G401 (cell line): ENCODE measurements around the gene UBE2G2. TPM values are rescaled to one million over a fixed set of nuclear protein-coding genes. Genes with fewer than 3 reads are reported as not detected.

Experiments
- DNase-seq: peaks from one replicate; pipeline ENCODE4 v3.0.0-alpha.2; 2015; ENCODE audit warnings: low spot score
- in situ Hi-C: cut with HindIII; loops from 2 replicates; pipeline ENCODE4 v1.10.0; 2016; ENCODE audit warnings: low sequenced_read_pairs, mixed read lengths
- total RNA-seq: library from RNA; depleted of rRNA; stranded (reverse); fragments of >200 nt; shearing (Covaris generic); gene quantifications from 2 replicates; pipeline ENCODE4 v1.2.3, GENCODE V29; 2014

UBE2G2 gene
- total RNA-seq, 1 experiment from 2014 or later = 55.2 TPM

DNA sequence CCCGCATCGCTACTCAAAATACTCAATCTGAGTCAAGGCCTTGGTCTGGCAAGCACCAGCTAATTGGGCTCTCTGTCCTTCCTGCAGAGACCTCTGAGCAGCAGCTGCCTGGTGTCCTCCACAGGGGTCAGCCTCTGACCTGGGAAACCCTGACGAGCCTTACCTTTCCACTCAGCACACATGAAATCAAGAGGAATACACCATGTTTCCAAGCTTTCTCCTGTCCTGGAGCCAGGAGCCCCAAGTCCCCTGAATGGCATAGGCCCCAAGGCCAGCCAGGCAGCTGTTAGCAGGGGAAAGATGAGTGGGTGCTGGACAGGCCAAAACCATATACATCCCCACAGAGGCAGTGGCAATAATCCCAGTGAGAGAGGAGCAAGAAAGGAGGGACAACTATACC is 63.0 kb downstream of the UBE2G2 start:
- DNase-seq = no peak
- in situ Hi-C loops = no loop called here

DNA sequence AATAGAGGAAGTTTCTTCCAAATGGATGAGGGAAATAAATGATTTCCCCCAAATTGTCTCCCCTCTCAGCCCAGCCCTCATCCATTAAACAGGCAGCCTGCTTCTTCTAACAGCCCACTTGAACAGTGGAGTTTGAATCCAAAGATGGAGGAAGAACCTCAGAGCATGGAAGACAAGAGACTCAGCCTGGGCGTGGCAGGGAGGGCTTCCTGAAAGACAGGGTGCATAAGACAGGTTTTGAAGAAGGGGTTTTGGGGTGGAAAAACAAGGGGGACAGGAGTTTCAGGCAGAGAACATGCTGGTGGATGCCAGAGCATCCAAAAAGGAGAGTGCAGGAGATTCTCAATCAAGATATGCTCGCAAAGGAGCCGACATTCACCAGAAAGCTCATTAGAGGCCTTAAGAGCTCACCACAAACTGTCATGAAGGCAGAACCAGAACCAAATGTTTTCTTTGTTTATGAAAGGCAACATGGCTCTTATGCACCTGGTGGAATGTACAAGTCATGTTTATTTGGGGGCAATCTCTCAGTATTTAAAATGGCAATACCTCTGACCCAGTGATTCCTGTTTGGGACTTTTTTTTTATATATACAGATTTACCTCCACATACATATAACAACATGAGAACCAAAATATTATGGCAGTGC is 63.8 kb downstream of the UBE2G2 start:
- DNase-seq = no peak
- in situ Hi-C loops = no loop called here

DNA sequence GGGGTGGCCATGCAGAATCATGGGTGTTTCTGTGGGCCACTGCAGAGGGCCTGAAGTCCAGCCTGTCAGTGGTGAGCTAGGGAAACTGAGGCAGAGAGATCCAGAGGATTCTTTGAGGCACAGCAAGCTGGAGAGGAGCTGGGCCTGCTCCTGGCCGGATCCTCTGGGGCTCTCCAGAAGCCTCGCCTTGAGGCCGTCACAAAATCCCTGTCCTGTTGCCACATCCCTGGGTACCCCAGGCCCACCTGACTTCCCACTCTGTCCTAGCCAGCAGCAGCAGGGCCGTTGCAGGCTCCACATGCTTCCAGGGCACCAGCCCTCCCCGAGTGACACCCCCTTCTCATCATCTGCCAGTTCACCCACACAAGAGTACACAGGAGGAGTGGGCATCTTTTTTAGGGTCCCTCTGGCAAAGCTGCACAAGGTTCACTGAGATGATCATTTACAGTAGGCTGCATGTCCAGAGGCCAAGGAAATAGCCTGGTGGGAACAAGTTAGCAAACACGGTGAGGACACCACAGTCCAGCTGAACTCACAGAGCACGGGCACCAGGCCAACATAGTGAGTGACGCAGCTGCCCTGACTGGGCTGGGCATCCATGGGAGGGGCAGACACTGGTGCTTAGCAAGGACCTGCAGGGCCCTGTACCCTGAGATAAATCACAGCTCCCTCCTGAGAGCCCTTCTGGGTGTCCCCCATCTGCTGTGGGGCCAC is 65.2 kb downstream of the UBE2G2 start:
- no peak for DNase-seq
- in situ Hi-C loops = no loop called here

DNA sequence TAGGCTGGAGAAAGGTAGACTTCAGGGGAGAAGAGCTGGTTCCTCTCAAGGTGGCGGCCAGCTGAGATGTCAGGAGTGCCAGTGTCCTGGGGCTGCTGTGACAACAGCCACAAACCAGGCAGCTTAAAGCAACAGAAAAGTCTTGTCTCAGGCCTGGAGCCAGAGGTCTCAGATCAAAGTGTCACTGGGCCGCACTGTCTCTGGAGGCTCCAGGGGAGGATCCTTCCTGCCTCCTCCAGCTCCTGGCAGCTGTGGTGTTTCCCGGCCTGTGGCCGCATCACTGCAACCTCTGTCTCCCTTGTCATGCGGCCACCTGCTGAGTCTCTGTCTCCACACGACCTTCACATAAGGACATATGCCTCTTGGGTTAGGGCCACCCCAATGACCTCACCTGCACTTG is 65.8 kb downstream of the UBE2G2 start:
- in situ Hi-C loops = no loop called here
- DNase-seq = no peak

DNA sequence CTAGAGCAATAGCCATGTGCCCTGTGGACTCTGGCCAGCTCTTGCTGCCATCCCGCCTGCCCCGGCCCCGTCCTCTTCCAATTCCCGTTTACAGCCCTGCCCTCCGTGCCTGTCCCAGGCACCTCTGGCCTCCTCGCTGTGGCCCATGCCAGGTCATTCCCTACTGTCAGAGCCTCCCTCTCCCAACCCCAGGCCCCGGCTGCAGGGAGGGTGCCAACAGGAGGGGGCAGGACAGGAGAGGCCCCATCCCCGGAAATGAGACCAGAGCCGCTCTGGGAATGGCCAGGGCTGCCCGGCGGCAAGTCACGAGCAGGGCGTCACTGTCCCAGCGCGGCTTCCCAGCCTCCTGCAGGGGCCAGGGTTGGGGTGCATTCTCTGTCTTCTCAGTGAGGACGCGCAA is 66.8 kb downstream of the UBE2G2 start:
- in situ Hi-C loops = no loop called here
- DNase-seq = no peak

DNA sequence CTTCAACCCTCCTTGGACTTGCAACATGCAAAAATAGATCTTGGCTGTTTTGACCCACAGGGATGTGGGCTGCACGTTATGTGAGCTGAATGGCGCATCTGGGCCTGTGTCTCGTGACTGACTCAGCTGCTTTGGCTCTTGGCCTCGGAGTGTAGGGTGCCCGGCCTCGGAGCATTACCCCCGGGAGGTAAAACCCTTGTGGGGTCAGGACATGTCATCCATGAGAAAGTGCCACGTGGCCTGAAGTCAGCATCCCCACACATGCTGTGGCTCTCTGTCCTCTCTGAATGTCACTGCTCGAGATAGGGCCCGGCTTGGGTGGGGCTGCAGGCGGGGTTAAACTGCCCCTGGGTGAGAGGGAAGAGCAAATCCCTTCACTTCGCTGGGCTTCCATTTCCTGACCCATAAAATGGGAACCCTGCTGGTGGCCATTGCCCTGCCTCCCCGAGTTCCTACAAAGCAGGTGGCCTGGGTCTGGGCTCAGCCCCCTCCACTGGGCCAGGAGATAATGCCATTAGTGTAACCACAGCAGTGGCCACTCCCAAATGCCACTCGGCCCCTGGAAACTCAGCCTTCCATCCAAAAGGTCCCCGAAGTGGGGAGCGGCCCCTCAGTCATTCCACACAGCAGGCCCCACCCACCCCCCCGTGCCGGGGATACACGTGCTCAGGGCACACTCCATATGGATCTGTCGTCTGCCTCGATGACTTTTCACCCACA is 67.4 kb downstream of the UBE2G2 start:
- no peak for DNase-seq
- in situ Hi-C loops = no loop called here

DNA sequence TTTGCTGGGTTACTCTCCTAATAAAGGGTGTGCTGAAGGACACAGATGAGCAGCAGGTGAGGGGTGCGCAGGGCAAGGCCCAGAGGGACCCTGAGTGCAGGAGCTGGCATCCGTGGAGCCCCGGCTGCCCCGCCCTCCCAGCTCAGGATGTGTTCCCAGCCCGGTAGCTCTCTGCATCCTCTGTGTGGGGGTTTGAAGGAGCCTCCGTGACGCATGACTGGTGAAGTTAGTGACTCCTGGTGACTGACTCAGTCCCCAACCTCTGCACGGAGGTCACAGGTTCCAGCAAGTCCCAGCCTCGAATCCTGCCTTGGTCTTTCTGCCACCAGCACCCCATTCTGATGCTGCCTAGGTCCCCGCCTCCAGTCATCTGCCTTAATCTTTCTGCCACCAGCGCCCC is 68.7 kb downstream of the UBE2G2 start:
- in situ Hi-C loops = no loop called here

DNA sequence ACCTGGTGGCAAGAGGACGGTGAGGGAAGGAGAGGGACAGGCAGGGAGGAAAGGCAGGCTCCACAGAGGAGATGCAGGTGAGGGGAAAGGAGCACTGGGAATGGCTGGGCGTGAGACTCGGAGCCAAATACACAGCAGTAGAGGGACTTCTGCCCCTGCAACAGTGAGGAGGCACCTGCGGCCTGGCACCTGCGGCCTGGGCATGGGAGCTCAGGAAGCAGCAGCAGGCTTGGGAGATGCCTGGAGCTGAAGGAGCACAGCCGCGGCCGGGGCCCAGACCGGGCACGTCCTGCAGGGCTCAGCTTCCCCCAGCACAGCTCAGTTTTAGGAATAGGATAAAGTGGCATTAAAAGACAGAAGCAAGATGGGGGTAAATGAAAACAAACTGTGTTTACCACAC is 69.4 kb downstream of the UBE2G2 start:
- in situ Hi-C loops = no loop called here
- DNase-seq = no peak

More for the DNA sequence above, 68.7 kb downstream of the UBE2G2 start:
- DNase-seq = no peak

DNA sequence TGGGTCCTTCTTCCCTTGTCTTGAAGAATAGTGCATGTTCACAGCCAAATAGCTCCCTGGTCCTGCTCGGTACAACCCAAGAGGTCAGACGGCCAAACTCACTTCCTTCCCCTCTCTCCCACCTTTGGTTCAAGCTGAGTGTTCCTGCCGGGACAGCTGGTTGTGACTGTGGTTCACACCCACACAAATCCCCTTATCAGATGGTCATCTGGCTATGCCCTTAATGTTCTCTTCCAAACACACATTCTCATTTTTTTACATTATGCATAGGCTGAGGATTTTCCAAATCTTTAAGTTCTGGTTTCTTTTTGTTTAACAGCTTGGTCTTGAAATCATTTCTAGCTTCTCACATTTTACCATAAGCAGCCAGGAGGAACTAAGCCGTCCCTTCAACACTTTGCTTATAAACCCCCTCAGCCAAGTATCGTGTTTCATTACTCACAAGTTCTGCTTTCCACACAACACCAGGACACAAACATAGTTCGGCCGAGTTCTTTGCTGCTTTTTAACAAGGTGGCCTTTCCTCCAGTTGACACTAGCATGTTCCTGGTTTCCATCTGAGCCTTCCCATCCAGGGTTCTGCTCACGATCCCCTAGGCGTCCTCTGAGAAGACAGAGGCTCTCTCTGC is 70.6 kb downstream of the UBE2G2 start:
- no peak for DNase-seq
- in situ Hi-C loops = no loop called here

DNA sequence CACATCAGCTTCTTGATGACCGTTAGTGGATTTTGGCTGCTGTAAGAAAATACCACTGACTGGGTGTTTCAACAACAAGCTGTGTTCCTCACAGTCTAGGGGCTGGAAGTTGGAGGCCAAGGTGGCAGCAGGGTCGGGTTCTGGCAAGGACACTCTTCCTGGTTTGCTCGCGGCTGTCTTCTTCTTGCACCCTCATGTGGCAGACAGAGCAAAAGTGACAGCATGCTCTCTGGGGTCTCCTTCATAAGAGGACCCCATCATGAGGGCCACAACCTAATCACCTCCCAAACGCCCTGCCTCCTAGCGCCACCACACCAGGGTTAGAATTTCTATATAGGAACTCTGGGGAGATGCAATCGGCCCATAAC is 71.6 kb downstream of the UBE2G2 start:
- in situ Hi-C loops = no loop called here

DNA sequence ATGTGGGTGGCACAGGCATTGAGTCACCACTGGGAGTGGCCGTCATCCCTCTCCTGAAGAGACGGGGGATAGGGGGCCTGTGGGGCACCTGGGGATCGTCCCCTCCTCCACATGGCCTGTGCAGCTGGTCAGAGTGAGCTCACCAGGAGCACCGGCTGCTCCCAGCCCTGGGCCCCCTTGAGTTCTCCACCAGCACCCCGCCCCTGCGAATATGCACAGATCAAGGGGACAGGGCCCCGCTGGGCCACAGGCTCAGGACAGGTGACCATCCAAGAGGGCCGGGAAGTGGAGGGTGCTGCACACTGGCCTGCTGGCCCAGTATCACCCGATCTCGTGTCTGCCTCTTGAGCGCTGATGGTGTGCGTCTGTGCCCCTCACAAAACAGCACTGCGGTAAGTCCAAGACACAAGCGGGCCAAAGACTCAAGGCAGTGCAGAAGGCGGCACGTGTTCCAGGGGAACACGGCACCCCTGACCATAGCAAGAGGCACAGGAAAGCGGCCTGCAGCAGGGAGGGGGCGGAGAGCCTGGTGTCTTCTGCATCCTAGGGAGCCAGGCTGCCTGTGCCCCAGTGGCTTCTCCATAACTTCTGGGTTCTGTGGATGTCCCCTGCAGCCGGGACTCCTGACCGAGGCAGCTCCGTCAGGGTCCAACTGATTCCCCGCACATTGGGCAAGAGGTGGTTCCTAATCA is 72.1 kb downstream of the UBE2G2 start:
- no peak for DNase-seq
- in situ Hi-C loops = no loop called here

More for the DNA sequence above, 71.6 kb downstream of the UBE2G2 start:
- no peak for DNase-seq

DNA sequence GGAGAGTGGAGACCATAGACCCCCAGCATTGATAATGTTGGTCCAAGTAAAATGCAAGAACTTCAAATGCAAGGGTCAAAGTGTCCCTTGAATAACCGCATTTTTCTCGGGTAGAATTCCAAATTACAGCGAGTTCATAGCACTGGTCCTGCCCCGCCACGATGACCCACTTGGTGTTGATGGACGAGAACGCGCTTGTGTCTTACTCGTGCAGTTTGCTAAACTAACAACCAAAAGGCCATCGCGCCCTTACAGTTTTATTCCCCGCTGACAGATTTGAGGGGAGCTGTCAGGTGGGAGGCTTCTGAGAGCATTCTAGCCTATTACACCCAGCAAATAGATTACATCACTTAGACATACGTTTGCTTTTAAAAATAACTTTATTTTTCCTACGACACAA is 72.9 kb downstream of the UBE2G2 start:
- in situ Hi-C loops = no loop called here
- DNase-seq = no peak

DNA sequence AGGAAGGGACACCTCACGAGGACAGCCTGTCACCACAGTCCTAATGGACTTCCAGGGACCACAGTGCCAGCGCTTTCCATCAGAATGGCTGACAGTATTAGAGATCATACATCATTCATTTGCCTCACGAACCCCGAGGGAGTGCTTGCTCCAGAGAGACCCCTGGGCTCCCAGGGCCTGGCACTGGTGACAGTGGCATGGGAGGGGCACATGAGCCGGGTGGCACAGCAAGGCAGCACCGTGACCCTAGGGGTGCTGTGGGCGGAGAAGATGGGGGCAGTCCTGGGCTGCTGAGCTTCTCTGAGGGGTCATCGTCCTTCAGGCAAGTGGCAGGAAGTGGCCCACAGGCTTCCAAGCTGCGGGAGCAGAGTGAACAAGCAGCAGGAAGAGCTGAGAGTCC is 73.9 kb downstream of the UBE2G2 start:
- in situ Hi-C loops = no loop called here
- DNase-seq = no peak

DNA sequence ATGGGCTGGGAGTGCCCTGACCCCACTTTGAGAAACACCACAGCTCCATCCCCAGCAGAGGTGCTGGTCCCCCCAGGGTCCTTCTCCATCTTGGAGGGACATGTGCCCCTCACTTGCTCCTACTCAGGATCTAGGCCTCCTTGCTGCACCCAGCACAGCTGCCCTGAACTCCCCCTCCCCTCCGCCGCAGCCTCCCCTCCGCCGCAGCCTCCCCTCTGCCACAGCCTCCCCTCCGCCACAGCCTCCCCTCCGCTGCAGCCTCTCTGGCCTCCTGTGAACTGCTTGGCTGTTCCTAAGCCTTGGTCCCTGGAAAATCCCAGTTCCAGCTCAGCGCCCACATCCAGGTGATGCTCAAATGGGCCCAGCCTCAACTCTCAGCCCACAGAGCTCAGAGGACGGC is 74.3 kb downstream of the UBE2G2 start:
- in situ Hi-C loops = no loop called here
- no peak for DNase-seq

DNA sequence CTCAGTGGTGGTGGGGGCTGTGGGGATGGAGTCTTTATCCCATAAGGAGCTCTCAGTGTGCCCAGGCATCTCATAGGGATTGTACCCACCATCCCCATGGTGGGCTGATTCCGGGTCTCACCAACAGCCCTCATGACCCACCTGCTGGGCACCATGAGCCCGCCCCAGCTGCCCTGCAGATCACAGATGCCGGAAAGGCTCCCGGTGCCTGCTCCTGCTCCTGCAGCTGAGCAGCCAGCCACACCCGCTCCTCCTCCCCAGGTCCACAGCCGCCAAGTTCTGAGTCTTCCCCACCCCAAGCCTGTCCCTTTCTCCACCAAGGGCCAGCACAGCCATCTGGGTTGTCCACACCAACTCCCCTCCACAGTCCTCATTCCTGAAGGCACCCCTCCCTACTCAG is 74.8 kb downstream of the UBE2G2 start:
- DNase-seq = no peak
- in situ Hi-C loops = no loop called here

DNA sequence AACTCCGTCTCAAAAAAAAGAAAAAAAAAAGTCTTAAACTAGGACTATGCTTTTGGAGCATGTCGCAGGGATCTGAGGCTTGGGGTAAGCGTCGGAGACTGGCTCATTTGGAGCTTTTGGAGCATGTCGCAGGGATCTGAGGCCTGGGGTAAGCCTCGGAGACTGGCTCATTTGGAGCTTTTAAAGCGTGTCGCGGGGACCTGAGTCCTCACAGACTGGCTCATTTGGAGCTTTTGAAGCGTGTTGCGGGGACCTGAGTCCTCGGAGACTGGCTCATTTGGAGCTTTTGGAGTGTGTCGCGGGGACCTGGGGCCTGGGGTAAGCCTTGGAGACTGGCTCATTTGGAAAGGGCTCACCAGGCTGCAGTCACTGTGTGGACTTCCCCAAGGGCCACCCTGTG is 76.7 kb downstream of the UBE2G2 start:
- in situ Hi-C loops = no loop called here
- DNase-seq = no peak

DNA sequence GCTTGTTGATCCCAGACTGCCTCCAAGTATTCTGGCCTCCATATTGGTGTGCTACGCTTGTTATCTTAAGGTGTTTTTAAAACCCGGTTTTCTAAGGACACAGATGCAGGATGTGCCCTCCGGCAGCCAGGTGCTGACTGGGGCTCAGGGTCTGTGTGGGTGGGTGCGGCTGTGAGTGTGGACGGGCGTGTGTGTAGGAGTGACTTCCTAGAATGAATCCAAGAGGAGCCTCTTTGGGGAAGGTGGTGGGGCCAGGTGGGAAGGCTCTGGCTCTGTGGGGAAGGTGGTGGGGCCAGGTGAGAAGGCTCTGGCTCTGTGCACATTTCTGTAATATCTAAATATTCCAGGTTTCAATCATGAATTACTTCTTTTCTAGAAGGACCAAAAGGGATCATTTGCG is 77.4 kb downstream of the UBE2G2 start:
- no peak for DNase-seq
- in situ Hi-C loops = no loop called here

DNA sequence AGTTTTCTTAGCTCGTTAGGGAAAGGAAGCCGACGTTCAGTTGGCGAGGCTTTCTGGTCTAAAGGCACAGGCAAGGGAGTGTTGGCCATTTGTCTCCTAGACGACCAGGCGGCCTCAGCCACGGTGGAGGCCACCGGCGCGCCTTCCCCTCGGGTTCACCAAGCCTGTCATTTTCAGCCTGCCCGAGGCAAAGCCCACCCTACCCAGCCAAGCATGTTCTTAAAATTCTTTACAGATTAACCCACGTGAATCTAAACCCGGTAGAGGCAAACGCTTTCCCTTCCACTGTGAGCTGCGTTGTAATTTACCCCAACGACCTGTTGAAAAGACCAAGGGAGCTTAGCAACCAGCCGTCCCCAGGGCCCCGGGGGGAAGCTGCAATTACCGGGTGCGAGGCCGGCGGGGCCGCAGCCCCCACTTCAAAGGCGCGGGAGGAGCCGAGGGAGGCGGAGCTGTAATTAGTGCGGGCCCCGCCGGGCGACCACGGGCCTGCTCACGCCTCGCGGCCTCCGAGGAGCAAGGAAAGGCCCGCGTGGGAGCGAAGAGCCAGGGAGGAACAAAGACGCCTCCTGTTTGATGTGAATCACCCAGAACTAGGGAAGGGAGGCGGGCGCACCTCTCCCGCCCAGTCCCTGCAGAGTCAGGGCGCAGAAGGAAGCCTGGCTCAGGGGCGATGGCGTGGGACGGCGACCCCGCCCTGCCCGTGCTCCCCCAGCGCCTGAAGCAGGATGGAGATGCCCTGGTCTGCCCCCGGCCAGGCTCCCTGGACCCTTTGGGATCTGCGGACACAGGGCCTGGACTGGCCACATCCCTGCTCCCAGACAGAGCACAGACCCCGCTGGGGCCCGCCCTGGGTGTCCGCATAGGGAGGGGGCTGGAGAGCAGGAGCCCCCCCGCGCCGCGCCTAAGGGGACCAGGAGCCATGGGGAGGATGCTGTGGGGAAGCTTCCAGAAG is 78.2 kb downstream of the UBE2G2 start:
- in situ Hi-C loops = no loop called here
- no peak for DNase-seq

DNA sequence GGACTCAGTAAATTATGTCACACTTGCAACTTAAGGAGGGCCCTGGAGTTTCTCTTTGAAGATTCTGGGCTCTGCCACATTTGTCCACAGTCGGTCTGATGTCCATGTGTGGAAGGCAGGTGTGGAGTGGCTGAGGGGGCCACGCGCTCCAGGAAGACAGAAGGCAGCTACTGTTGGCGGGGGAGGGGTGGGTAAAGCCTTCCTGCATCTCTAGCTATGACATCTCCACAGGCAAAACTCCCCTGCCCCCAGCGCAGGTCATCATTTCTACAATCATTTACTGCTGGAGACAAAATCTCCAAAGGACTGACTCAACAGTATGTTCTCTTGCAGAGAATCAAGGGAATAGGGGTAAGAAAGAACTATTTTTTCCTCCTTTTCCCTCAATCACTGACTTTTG is 78.9 kb downstream of the UBE2G2 start:
- no peak for DNase-seq
- in situ Hi-C loops = no loop called here
